ENCODE measurements around the gene ENOX1.

Gene ENOX1

GRCh38 chr13:43544631-43545030, 242.1 kb downstream of the ENOX1 start:
- no peak for DNase-seq (ENCODE audit: low read depth, low spot score)
- Histone ChIP-seq H3K9ac (ENCODE audit: insufficient read length) (no peak overlapping the region), H3K9me3 (ENCODE audit: low read depth, low read length) (no peaks in the 10 kb centered on the region), H3K4me3 (no peak overlapping the region), H3K36me3 (ENCODE audit: insufficient read depth, low read length) (no peaks in the 10 kb centered on the region), H3K27ac (no peak overlapping the region)
- TF ChIP-seq POLR2AphosphoS5 (IDR thresholded peaks at IDR 0.05; ENCODE audit: borderline replicate concordance, low read depth, low read length), result no peak
- TF ChIP-seq EZH2 (IDR thresholded peaks at IDR 0.05), result no peak
- TF ChIP-seq FOXP2 (optimal IDR thresholded peaks at IDR 0.05; ENCODE audit: control extremely low read depth, extremely low read length, insufficient read depth), result no peak

- H3K27ac ChIP-seq, result no peak overlapping the region
- H3K9me3 ChIP-seq (ENCODE audit: low read depth, low read length), result no peaks in the 10 kb centered on the region
- TF ChIP-seq POLR2AphosphoS5 (IDR thresholded peaks at IDR 0.05; ENCODE audit: borderline replicate concordance, low read depth, low read length), result no peak
- no peak for TF ChIP-seq EZH2 (IDR thresholded peaks at IDR 0.05)
- no peak for TF ChIP-seq FOXP2 (optimal IDR thresholded peaks at IDR 0.05; ENCODE audit: control extremely low read depth, extremely low read length, insufficient read depth)
- H3K4me3 ChIP-seq, result no peak overlapping the region
- DNase-seq (ENCODE audit: low read depth, low spot score), result no peak
- H3K9ac ChIP-seq (ENCODE audit: insufficient read length), result no peak overlapping the region
- H3K36me3 ChIP-seq (ENCODE audit: insufficient read depth, low read length), result no peaks in the 10 kb centered on the region
Observed at GRCh38 chr13:43544011-43544410, 242.8 kb downstream of the ENOX1 start.

- Histone ChIP-seq H3K9ac (ENCODE audit: insufficient read length) (no peak overlapping the region), H3K9me3 (ENCODE audit: low read depth, low read length) (no peaks in the 10 kb centered on the region), H3K4me3 (no peak overlapping the region), H3K27ac (no peak overlapping the region), H3K36me3 (ENCODE audit: insufficient read depth, low read length) (no peaks in the 10 kb centered on the region)
- TF ChIP-seq FOXP2 (optimal IDR thresholded peaks at IDR 0.05; ENCODE audit: control extremely low read depth, extremely low read length, insufficient read depth), result no peak
- no peak for TF ChIP-seq EZH2 (IDR thresholded peaks at IDR 0.05)
- TF ChIP-seq POLR2AphosphoS5 (IDR thresholded peaks at IDR 0.05; ENCODE audit: borderline replicate concordance, low read depth, low read length), result no peak
- no peak for DNase-seq (ENCODE audit: low read depth, low spot score)
Observed at GRCh38 chr13:43543331-43543730, 243.4 kb downstream of the ENOX1 start.

GRCh38 chr13:43537124-43537523, 249.6 kb downstream of the ENOX1 start:
- H3K36me3 ChIP-seq (ENCODE audit: insufficient read depth, low read length), result no peaks in the 10 kb centered on the region
- H3K9me3 ChIP-seq (ENCODE audit: low read depth, low read length), result no peaks in the 10 kb centered on the region
- DNase-seq (ENCODE audit: low read depth, low spot score), result no peak
- H3K27ac ChIP-seq, result no peak overlapping the region
- H3K4me3 ChIP-seq, result no peak overlapping the region
- TF ChIP-seq EZH2 (IDR thresholded peaks at IDR 0.05) (no peak), FOXP2 (optimal IDR thresholded peaks at IDR 0.05; ENCODE audit: control extremely low read depth, extremely low read length, insufficient read depth) (no peak), POLR2AphosphoS5 (IDR thresholded peaks at IDR 0.05; ENCODE audit: borderline replicate concordance, low read depth, low read length) (no peak)
- H3K9ac ChIP-seq (ENCODE audit: insufficient read length), result no peak overlapping the region

- no peak overlapping the region for H3K4me3 ChIP-seq
- no peak overlapping the region for H3K9ac ChIP-seq (ENCODE audit: insufficient read length)
- no peaks in the 10 kb centered on the region for H3K9me3 ChIP-seq (ENCODE audit: low read depth, low read length)
- DNase-seq (ENCODE audit: low read depth, low spot score), result no peak
- H3K27ac ChIP-seq, result no peak overlapping the region
- H3K36me3 ChIP-seq (ENCODE audit: insufficient read depth, low read length), result no peaks in the 10 kb centered on the region
- TF ChIP-seq POLR2AphosphoS5 (IDR thresholded peaks at IDR 0.05; ENCODE audit: borderline replicate concordance, low read depth, low read length), result no peak
- no peak for TF ChIP-seq EZH2 (IDR thresholded peaks at IDR 0.05)
- TF ChIP-seq FOXP2 (optimal IDR thresholded peaks at IDR 0.05; ENCODE audit: control extremely low read depth, extremely low read length, insufficient read depth), result no peak
Observed at GRCh38 chr13:43529796-43530195, 257.0 kb downstream of the ENOX1 start.

- DNase-seq (ENCODE audit: low read depth, low spot score), result no peak
- Histone ChIP-seq H3K27ac (no peak overlapping the region), H3K36me3 (ENCODE audit: insufficient read depth, low read length) (no peaks in the 10 kb centered on the region), H3K9me3 (ENCODE audit: low read depth, low read length) (no peaks in the 10 kb centered on the region), H3K4me3 (no peak overlapping the region), H3K9ac (ENCODE audit: insufficient read length) (no peak overlapping the region)
- TF ChIP-seq EZH2 (IDR thresholded peaks at IDR 0.05), result no peak
- no peak for TF ChIP-seq FOXP2 (optimal IDR thresholded peaks at IDR 0.05; ENCODE audit: control extremely low read depth, extremely low read length, insufficient read depth)
- no peak for TF ChIP-seq POLR2AphosphoS5 (IDR thresholded peaks at IDR 0.05; ENCODE audit: borderline replicate concordance, low read depth, low read length)
Observed at GRCh38 chr13:43528992-43529391, 257.8 kb downstream of the ENOX1 start.

GRCh38 chr13:43522788-43523187, 264.0 kb downstream of the ENOX1 start:
- Histone ChIP-seq H3K4me3 (no peak overlapping the region), H3K9ac (ENCODE audit: insufficient read length) (no peak overlapping the region), H3K9me3 (ENCODE audit: low read depth, low read length) (no peaks in the 10 kb centered on the region), H3K27ac (no peak overlapping the region), H3K36me3 (ENCODE audit: insufficient read depth, low read length) (no peaks in the 10 kb centered on the region)
- no peak for TF ChIP-seq POLR2AphosphoS5 (IDR thresholded peaks at IDR 0.05; ENCODE audit: borderline replicate concordance, low read depth, low read length)
- no peak for DNase-seq (ENCODE audit: low read depth, low spot score)

- Histone ChIP-seq H3K4me3 (no peak overlapping the region), H3K9ac (ENCODE audit: insufficient read length) (no peak overlapping the region), H3K27ac (no peak overlapping the region), H3K36me3 (ENCODE audit: insufficient read depth, low read length) (no peaks in the 10 kb centered on the region), H3K9me3 (ENCODE audit: low read depth, low read length) (no peaks in the 10 kb centered on the region)
- no peak for DNase-seq (ENCODE audit: low read depth, low spot score)
- no peak for TF ChIP-seq EZH2 (IDR thresholded peaks at IDR 0.05)
- TF ChIP-seq FOXP2 (optimal IDR thresholded peaks at IDR 0.05; ENCODE audit: control extremely low read depth, extremely low read length, insufficient read depth), result no peak
Observed at GRCh38 chr13:43520351-43520750, 266.4 kb downstream of the ENOX1 start.

- no peak overlapping the region for H3K9ac ChIP-seq (ENCODE audit: insufficient read length)
- no peak for TF ChIP-seq FOXP2 (optimal IDR thresholded peaks at IDR 0.05; ENCODE audit: control extremely low read depth, extremely low read length, insufficient read depth)
- no peak for TF ChIP-seq POLR2AphosphoS5 (IDR thresholded peaks at IDR 0.05; ENCODE audit: borderline replicate concordance, low read depth, low read length)
Observed at GRCh38 chr13:43518833-43519232, 267.9 kb downstream of the ENOX1 start.

More at GRCh38 chr13:43518833-43519232, 267.9 kb downstream of the ENOX1 start:
- Histone ChIP-seq H3K9me3 (ENCODE audit: low read depth, low read length) (no peaks in the 10 kb centered on the region), H3K36me3 (ENCODE audit: insufficient read depth, low read length) (no peaks in the 10 kb centered on the region), H3K4me3 (no peak overlapping the region), H3K27ac (no peak overlapping the region)
- DNase-seq (ENCODE audit: low read depth, low spot score), result no peak

Data from SK-N-MC (cell line).